Epithelial cell of prostate (primary cell): Measurements from ENCODE around the gene KISS1R.
"Not testable (repeated sequence)": the region's sequence is repeated elsewhere in the genome, so short reads cannot be mapped to it uniquely, and the experiment has no call there.

ENCODE experiments used
- DNase-seq: peaks from one replicate; pipeline ENCODE4 v3.0.0-alpha.2; 2011; ENCODE audit warnings: low read depth, low spot score
- H3K27ac ChIP-seq: fragments of 450-650 bp; 2 replicates; pipeline ENCODE4 v1.5.1; 2017; ENCODE audit warnings: mild to moderate bottlenecking

KISS1R gene

GRCh38 chr19:917323-918151, at the start of gene KISS1R:
Gene KISS1R (plus strand): TSS chr19:917333. CDS start chr19:917503, 170 bp downstream.
- no peak within 1 kb of the TSS for H3K27ac ChIP-seq
- DNase-seq, result no peak

GRCh38 chr19:867855-868457, 49.2 kb upstream of the KISS1R start:
- no peak for DNase-seq
- no peak overlapping the region for H3K27ac ChIP-seq

- H3K27ac ChIP-seq, result peak overlapping the region; percentile 46
- DNase-seq, result no peak
Measured at GRCh38 chr19:868458-869244, 48.5 kb upstream of the KISS1R start.

- H3K27ac ChIP-seq, result peak overlapping the region; percentile 46
- peak; percentile 20 for DNase-seq
Measured at GRCh38 chr19:869245-870177, 47.6 kb upstream of the KISS1R start.

GRCh38 chr19:870314-870713, 46.8 kb upstream of the KISS1R start:
- H3K27ac ChIP-seq, result no peak overlapping the region
- DNase-seq, result no peak

GRCh38 chr19:870963-871401, 46.2 kb upstream of the KISS1R start:
- no peak overlapping the region for H3K27ac ChIP-seq
- DNase-seq, result no peak

GRCh38 chr19:871446-872265, 45.5 kb upstream of the KISS1R start:
- no peak for DNase-seq
- peak overlapping the region; percentile 62 for H3K27ac ChIP-seq

GRCh38 chr19:872266-872951, 44.7 kb upstream of the KISS1R start:
- DNase-seq, result no peak
- peak overlapping the region; percentile 62 for H3K27ac ChIP-seq

- no peak overlapping the region for H3K27ac ChIP-seq
- no peak for DNase-seq
Measured at GRCh38 chr19:873084-873483, 44.0 kb upstream of the KISS1R start.

- H3K27ac ChIP-seq, result no peak overlapping the region
Measured at GRCh38 chr19:873561-874041, 43.5 kb upstream of the KISS1R start.

GRCh38 chr19:875265-875879, 41.8 kb upstream of the KISS1R start:
- H3K27ac ChIP-seq, result no peak overlapping the region
- DNase-seq, result no peak

More at GRCh38 chr19:873561-874041, 43.5 kb upstream of the KISS1R start:
- no peak for DNase-seq

- no peak overlapping the region for H3K27ac ChIP-seq
Measured at GRCh38 chr19:876089-876488, 41.0 kb upstream of the KISS1R start.

GRCh38 chr19:876780-877314, 40.3 kb upstream of the KISS1R start:
- H3K27ac ChIP-seq, result no peak overlapping the region
- DNase-seq, result no peak

More at GRCh38 chr19:876089-876488, 41.0 kb upstream of the KISS1R start:
- no peak for DNase-seq

GRCh38 chr19:877992-878660, 39.0 kb upstream of the KISS1R start:
- not testable (repeated sequence) for H3K27ac ChIP-seq, DNase-seq

GRCh38 chr19:878751-879561, 38.2 kb upstream of the KISS1R start:
- not testable (repeated sequence) for H3K27ac ChIP-seq, DNase-seq
